Amygdala (tissue), 56 donors: ENCODE data around the gene ST6GALNAC1.
A peak's percentile ranks its signal among the peaks of the same experiment; 100 is the strongest.

Experiments
- DNase-seq, 56 donors: peaks; one replicate each; lab custom pipeline; 2025; lab: John Stamatoyannopoulos, UW

Gene ST6GALNAC1, protein sequence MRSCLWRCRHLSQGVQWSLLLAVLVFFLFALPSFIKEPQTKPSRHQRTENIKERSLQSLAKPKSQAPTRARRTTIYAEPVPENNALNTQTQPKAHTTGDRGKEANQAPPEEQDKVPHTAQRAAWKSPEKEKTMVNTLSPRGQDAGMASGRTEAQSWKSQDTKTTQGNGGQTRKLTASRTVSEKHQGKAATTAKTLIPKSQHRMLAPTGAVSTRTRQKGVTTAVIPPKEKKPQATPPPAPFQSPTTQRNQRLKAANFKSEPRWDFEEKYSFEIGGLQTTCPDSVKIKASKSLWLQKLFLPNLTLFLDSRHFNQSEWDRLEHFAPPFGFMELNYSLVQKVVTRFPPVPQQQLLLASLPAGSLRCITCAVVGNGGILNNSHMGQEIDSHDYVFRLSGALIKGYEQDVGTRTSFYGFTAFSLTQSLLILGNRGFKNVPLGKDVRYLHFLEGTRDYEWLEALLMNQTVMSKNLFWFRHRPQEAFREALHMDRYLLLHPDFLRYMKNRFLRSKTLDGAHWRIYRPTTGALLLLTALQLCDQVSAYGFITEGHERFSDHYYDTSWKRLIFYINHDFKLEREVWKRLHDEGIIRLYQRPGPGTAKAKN

DNA sequence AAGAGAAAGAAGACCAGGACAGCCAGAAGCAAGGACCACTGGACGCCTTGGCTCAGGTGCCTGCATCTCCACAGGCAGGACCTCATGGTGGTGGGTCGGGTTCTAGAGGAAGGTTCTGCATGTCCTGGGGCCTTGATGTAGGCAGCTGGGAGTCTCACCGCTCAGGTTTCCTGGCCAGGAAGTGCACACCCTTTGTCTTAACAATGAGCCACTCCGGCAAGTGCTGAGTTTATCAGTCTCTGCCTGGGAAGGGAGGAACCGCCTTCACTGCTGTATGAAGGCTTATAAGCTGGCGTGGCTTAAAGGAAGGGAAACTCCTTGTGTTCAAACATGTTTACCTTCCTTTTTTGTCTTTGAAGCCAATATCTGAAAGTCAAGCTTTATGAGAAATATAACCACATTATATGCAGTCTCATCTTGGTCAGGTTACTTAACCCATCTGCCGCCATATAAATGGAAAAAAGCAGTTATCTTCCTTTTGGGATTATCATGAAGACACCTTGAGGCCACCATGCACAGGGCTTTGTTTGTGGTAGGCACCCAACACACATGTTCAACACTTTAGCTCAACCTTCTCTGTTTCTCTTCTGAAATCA, at the start of gene ST6GALNAC1:
Gene ST6GALNAC1, minus strand, starts transcription at position 205 of the 596 bp plus-strand sequence. Its CDS starts 119 bp downstream, at position 86.
- DNase-seq = no peak

DNA sequence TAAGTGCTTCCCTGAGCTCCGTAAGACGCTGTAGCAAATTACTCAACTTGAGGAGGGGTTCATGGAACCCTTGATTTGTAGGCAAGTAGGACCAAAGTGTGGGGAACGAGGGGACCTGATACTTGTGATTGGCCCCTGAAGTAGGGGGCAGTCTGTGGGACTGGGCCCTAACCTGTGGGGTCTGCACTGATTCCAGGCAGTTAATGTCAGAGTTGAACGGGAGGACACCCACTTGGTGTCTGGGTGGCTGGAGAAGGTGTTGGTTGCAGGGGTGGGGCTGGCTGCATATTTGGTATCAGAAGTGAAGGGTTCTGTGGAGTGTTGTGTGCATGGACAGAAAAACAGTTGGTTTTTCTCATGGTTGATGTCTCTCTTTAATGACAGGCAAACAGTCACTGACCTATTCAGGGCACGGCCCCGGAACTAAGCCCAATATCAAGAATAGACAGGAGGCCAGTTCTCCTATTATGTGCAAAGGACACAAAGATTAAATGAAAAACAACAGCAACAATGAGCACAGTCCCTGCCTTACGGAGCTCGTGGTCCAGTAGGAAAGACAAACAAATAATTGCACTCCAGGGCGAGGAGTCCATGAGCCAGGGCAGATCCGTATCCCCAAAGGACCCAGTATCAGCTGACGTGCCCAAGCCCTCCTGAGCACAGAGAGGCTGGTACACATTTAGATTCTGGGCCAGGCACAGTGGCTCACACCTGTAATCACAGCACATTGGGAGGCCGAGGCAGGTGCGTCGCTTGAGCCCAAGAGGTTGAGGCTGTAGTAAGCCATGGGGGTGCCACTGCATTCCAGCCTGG, 48.0 kb upstream of the ST6GALNAC1 start:
- no peak for DNase-seq

DNA sequence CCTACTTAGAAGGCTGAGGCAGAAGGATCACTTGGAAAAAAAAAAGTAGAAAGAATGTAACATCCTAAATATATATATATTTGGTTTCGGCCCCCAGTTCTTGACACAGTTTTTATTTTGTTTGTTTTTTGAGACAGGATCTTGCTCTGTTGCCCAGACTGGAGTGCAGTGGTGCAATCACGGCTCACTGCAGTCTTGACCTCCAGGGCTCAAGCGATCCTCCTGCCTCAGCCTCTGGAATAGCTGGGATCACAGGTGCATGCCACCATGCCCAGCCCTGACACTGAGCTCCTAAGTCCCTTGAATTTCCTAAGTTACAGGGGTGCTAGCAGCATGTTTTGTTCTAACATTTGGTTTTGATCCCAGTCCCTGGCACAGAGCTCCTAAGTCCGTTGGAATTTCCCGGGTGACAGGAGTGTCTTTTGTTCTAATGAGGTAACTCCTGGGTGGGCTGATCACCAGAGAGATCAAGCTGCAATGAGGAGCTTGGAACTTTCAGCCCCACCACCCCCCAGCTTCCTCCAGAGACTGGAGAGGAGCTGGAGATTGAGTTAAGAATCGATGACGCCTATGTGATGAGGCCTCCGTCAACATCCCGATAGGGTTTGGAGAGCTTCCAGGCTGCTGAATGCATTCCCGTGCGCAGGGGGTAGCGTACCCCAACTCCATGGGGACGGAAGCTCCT, 47.2 kb upstream of the ST6GALNAC1 start:
- DNase-seq = no peak

DNA sequence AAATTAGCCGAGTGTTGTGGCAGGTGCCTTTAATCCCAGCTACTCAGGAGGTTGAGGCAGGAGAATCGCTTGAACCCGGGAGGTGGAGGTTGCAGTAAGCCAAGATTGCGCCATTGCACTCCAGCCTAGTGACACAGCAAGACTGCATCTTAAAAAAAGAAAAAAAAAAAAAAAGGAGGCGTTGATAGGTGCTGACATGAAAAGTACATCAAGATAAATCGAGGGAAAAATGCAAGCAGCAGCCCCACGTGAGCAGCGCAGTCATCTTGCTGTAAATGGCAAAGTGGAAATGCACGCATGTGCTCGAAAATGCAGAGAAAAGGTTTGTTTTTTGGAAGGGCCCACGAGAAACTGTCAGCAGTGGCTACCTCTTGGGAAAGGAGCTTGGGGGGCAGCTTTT, 46.3 kb upstream of the ST6GALNAC1 start:
- DNase-seq = no peak

DNA sequence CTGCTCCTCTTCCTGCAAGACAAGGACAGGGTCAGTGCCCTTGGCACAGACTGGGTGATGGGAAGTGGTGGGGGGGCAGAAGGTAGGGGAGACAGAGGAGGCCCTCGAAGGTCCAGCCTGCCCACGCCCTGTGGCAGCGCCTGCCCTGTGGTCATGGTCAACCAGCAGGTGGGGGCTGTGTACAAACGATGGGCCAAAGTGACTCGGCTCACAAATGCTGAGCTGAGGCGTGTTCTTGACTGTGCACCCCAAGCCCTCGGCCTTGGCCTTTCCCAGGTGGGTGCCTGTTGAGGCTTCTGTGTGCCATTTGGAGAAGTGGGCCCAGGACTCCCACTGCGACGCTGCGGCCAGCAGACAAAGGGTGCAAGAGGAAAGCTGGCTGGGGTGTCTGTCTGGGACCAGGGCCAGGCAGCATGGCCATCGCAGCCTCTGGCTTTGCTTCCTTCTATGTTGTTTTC, 44.6 kb upstream of the ST6GALNAC1 start:
- DNase-seq = no peak

DNA sequence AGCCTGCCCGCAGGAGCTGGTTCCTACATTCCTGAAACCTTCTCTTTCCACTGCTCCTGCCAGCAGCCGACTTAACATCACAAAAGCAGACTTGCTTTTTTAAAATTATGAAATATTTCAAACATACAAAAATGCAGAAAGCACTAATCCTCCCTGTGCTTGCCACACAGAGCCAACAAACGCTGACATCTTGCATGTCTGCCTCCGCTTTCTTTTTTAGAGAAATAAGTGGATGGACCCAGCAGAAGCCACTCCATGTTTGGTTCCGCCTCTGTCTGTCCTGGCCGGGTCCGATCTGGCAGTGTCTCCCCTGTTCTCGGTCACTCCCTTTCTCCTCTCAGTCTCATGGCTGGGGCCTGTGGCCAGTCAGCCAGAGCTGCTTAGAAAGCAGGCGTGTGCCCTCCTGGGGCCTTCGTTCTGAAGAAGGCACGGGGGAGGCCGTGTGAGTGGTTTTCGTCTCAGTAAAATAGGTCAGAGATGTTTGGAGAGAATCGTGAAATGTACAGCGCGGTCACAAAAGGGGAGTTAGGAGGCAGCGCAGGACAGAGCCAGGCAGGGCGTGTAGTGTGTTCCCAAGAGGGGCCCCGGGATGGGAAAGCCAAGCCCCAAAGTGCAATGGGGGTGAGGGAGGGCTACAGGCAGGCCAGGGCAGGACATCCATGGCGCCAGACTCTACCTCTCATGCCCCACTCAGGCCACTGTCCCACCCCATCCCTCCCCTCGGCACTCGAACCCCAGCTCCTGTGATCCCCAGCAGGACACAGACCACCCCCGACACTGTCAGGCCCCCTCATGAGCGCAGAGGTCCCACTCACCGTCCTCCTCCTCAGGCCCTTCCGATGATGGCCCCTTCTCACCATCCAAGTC, 44.0 kb upstream of the ST6GALNAC1 start:
- DNase-seq = peak in 13 of 56 donors; percentile 11 to 68 (median 31)

DNA sequence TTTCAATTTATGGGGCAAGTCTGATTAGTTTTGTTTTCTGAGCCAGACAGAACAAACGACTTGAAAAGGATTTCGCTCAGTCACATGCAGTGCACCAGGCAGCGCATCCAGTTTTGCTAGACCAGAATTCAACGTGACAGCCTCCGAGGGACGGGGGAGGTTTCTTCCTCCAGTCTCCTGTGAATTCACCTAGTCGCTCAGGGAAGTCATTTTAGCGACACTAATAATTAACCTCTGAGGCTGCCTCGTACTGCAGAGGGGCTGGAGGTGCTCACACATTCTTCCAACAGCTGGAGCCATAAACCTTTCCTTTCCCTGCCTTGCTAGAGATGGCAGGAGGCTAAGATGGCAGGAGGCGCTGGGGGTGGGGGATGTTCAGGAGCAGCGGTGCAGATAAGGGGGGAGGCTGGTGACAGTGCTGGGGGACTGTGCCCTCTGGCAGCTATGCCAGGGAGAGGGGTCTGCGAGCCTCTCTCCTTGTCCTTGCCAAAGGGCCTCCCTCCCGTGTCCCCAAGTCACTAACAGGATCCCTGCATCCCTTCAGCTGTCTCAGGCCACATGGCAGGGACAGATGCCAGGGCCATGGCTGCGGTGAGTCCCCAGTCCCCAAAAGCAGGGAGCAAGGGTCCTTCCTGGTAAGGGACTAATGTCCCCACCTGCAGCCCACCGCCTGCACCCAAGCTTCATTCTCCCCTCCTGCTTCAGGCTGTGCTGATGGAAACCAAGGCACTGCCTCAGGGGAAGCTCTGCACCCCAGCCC, 43.2 kb upstream of the ST6GALNAC1 start:
- DNase-seq = no peak

DNA sequence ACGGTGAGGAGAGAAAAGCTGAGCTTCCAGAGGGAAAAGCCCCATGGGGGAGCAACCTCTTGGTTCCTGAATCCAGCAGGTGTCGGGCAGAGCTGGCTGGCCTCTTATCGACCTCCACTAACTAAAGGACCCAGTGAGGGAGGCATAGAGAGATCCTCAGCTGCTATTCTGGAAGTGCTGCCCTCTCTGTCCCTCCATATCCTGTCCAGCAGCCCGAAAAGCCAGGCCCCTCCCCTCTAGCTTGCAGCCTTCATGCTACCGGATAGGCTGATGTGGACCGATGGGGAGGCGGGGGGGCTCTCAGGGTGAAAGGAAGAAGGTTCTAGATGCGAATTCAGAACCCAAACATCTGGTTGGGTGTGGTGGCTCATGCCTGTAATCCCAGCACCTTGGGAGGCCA, 42.3 kb upstream of the ST6GALNAC1 start:
- no peak for DNase-seq

DNA sequence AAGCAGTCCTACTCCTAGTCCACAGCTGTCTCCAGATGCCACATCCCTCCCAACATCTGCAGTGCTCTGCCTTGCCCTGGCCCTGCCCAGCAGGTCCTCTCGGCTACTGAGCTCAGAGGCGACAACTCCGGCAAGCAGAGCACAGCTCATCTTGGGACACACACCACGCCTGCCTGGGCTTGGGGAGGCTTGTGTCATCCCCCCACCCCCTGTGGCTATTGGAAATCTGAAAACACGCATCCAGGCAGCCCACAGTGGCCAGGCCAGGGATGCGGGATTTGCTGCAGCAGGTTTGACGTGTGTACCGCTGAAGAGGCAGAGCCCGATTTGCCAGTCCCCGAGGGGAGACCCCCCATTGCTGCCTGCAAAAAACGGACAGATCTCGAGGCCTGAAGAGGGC, 41.8 kb upstream of the ST6GALNAC1 start:
- no peak for DNase-seq

DNA sequence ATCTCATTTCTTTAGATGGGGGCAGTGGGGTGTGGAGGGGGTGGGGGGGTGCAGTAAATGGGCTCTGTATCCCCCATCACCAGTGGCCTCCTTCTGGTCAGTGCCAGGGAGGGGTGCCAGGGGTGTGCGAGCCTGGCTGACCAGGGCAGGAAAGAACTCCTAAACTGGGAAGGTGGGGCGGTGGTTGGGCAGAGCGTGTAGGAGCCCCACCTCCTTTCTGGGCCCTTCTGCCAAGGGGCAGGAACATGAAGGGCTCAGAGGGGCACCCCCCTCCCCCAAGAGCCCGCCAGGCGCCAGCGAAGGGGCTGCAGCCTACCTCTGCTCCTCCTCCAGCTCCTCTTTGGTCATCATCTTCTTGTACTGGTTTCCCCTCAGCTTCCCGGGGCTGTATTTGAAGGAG, 41.2 kb upstream of the ST6GALNAC1 start:
- DNase-seq = no peak

DNA sequence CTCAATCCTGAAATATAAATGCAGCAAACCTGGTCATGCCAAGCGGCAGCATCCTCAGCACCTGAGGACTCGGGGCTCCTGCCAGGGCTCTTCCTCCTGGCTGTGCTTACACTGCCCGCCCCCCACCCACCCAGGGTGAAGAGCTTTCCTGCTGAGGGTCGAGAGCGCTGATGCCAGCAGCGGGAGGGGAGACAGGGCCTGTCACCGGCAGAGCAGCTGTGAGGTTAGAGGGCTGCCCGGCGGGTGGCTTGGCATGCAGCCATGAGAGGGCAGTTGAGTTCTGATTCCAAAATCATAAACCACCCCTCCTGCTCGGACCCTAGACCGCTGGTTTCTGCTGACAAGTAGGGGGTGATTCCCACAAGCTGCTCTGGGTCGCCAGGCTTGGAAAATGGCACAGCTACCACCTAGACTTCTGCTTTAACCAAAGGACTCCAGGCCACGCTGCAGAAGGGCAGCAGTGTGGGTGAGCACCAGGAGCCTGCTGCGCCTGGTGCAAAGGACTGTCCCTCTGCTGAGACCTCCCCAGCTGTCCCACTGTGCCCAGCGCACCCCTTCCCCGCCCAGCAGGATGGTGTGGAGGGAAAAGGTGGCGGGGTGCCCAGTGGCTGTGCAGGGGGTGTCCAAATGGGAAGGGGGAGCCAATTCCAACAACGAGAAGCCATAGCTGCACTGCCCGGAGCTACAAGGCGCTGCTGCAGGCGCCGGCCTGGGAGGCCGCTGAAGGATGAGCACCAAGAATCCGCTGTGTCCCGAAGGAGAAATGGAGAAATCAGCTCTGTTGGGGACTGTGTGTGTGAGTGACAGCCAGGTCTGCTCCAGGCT, 40.6 kb upstream of the ST6GALNAC1 start:
- no peak for DNase-seq

DNA sequence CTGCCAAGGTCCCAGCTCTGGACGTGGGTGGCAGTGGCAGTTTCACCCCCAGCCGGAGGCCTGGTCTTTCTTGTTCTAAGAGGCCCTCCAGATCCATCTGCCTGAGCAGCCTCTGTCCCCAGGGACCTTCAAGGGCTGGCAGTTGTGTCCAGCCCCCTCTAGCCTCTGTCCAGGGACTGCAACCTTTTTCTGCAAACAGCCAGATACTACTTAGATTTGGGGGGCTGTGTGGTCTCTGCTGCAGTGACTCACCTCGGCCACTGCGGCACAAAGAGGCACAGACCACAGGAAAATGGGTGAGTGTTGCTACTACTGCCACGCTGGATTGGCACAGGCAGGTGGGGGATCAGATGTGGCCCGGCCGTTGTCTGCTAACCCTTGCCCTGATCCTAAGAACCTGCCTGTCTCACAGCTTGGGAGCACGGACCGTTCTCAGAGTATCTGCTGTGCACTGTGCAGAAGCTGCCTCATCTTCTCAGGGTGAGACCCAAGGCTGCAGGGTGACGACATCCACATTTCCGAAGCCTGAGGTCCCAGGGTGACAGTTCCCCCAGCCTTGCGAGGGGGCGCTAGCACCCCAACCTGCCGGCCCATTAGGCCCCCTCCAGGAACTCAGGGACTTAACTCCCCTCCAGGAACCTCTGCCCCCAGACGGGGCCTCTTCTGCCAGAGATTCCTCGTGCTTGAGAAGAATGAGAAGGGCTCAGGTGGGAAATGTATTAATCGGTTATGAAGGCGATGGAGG, 39.6 kb upstream of the ST6GALNAC1 start:
- DNase-seq = no peak

DNA sequence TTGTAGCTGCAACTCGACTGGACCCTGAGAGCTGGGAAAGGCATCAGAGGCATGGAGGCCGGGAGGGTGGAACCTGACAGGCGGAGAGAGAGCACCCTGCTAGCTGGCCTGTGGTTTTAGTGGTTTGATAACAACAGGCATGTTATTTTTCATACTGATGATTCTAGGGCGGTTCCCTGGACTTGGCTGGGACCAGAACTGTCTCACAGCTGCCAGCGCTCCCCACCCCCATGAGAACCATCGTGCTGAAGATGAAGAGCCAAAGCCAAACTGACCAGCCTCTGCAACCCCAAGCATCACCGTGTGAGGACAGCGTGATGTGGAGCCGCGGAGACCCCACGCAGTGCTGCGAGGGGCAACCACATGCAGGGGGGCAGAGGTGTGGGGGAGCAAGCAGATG, 38.7 kb upstream of the ST6GALNAC1 start:
- DNase-seq = no peak

DNA sequence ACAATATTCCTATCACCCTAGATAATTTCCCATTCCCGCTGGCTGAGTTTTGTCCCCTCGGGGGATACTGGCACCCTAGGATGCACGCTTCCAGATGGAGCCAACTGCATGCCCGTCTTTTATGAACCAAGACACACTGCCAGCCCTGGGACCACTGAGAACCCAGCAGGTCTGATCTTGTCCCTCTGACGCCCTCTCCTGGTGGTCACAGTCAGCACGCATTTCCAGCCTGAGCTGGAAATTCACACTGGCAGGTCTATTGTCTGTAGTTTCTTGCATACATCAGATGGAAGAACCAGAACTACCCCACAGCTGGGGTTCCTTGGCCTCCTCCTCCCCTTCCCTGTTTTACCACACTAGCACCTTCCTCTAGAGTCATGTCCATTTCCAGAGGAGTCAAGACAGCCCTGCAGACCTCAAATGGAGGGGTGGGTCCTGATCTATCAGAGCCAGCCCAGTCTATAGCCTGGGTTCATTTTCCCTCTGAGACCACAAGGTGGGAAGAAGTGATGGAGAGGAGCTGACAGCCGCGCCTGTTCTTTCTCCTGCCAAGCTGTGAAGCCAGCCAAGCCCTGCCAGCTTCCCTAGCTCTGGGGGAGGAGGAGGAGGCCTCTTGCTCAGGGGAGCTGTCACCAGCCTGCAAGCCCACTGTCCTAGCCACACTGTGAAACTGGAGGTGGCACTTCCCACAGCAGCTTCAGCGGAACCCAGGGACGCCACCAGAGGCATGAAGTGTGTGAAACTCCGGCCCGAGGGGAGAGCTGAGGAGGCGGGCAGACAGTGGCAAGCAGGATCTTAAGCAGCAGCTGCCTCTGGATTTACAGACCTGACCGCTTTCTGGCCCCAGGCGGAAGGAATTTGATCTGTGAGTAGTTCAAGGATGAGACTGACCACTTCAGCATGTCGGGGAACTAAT, 37.9 kb upstream of the ST6GALNAC1 start:
- peak in 41 of 56 donors; percentile 12 to 78 (median 48) for DNase-seq

DNA sequence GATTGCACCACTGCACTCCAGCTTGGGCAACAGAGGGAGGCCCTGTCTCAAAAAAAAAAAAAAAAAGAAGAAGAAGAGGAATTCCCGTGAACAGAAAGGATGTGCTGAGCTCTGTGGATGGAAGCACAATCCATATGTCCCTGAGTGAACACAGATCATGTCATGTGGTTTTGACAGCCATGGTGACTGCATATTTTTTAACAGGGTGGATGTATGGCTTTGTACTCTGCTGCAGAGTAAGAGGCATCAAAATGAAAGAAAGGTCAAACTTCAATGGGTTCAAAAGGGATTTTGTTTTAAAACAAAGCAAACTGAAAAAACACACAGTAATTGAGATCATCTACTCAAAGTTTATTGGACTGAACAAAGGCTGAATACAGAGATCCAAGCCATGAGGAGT, 35.7 kb upstream of the ST6GALNAC1 start:
- no peak for DNase-seq

DNA sequence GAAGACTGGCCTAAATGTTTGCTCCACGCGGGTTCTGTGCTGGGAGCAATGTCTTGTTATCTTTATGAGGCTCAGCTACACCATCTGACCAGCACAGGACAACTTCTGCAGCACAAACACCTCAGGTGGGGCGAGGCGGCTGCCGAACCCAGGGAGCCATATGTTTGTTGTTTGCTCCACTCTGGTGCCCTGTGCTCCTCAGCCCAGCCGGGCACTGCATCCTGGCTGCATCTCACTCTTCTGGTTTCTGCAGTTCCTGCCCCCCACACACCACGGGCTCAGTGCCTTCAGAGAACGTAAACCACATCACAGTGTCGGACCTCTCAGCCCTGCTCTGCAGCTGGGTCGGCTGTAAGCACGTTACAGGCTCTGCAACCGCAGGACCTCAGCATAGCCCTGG, 34.8 kb upstream of the ST6GALNAC1 start:
- DNase-seq = no peak
